DOHH2 (cell line): Measurements from ENCODE around the gene TCF3.
A peak's percentile ranks its signal among the peaks of the same experiment; 100 is the strongest.

Experiments
- H3F3A ChIP-seq: fragments of 200-600 bp; sonication (generic), shearing (Covaris generic); 2 replicates; pipeline ENCODE4 v1.6.0; 2016; ENCODE audit warnings: antibody characterized with exemption, mild to moderate bottlenecking; ENCODE audit not compliant: control insufficient read depth, insufficient read depth
- H3K27ac ChIP-seq: fragments of 200-600 bp; sonication (generic); 2 replicates; pipeline ENCODE4 v1.5.1; 2014; ENCODE audit warnings: low read depth, mild to moderate bottlenecking, low read length, moderate library complexity
- H3K27me3 ChIP-seq: fragments of 200-600 bp; sonication (generic); 2 replicates; pipeline ENCODE4 v1.6.1; 2014; ENCODE audit warnings: mild to moderate bottlenecking, low read length, mixed read lengths; ENCODE audit not compliant: control insufficient read depth
- H3K36me3 ChIP-seq: fragments of 200-600 bp; sonication (generic); 2 replicates; pipeline ENCODE4 v1.6.1; 2014; ENCODE audit warnings: mild to moderate bottlenecking, low read length, moderate library complexity, mixed read lengths; ENCODE audit not compliant: control insufficient read depth
- H3K4me1 ChIP-seq: fragments of 200-600 bp; sonication (generic); 2 replicates; pipeline ENCODE4 v1.6.1; 2014; ENCODE audit warnings: mild to moderate bottlenecking, low read length, mixed read lengths; ENCODE audit not compliant: control insufficient read depth
- H3K4me2 ChIP-seq: fragments of 200-600 bp; sonication (generic); 2 replicates; pipeline ENCODE4 v1.6.0; 2014; ENCODE audit warnings: mild to moderate bottlenecking, low read length, moderate library complexity
- H3K4me3 ChIP-seq: fragments of 200-600 bp; sonication (generic); 2 replicates; pipeline ENCODE4 v1.5.1; 2014; ENCODE audit warnings: mild to moderate bottlenecking, low read length, mixed read lengths
- H3K79me2 ChIP-seq: fragments of 200-600 bp; sonication (generic); 2 replicates; pipeline ENCODE4 v1.6.1; 2014; ENCODE audit warnings: mild to moderate bottlenecking, low read length, mixed read lengths; ENCODE audit not compliant: control insufficient read depth
- H3K9me2 ChIP-seq: fragments of 200-600 bp; sonication (generic); replicated peaks from 2 replicates; pipeline ENCODE4 v1.6.1; 2014; ENCODE audit warnings: mild to moderate bottlenecking, low read length, mixed read lengths; ENCODE audit not compliant: control insufficient read depth
- H3K9me3 ChIP-seq: fragments of 200-600 bp; sonication (generic); 2 replicates; pipeline ENCODE4 v1.6.1; 2014; ENCODE audit warnings: antibody characterized with exemption, low read length, mixed read lengths; ENCODE audit not compliant: control insufficient read depth, insufficient read depth
- H4K20me1 ChIP-seq: fragments of 200-600 bp; sonication (generic); 2 replicates; pipeline ENCODE4 v1.6.0; 2014; ENCODE audit warnings: low read depth, mild to moderate bottlenecking, antibody characterized with exemption, low read length, moderate library complexity; ENCODE audit not compliant: control insufficient read depth, insufficient read depth
- EZH2phosphoT487 ChIP-seq: fragments of 200-600 bp; sonication (generic); IDR thresholded peaks from 2 replicates; pipeline ENCODE4 v1.6.1; 2017; ENCODE audit warnings: borderline replicate concordance, mild to moderate bottlenecking, antibody characterized with exemption, low read length, moderate library complexity, mixed read lengths
- TF ChIP-seq, protein P1 (sequence below): fragments of 200-600 bp; sonication (generic); IDR thresholded peaks from one replicate; pipeline ENCODE4 v1.5.1; 2014; ENCODE audit warnings: antibody characterized with exemption, mild to moderate bottlenecking, low read depth, low read length; ENCODE audit not compliant: poor library complexity, severe bottlenecking

Gene TCF3

DNA sequence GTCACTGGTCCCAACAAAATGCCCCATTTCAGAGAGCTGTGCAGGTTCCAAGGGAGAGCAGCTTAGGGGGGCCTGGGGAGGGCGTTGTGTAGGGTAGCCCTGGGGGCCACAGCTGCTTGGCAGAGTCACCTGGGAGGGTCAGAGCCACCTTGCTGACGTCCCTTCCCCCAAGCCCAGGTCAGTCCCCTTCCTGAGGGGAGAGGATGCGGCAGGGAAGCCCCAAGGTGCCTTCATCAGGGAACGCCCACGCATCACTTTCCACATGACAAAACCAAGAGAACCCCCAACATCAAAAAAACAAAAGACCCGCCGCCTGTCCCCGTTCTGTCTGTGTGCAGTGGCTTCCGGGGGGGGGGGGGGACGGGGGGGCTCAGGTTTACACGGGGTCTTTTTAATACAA lies 41.8 kb downstream of the TCF3 start:
- peaks cover 95% of the 10 kb centered on the region for H3K4me1 ChIP-seq
- no peaks in the 10 kb centered on the region for H3K9me3 ChIP-seq
- peaks cover 4% of the 10 kb centered on the region for H3K79me2 ChIP-seq
- no peaks in the 10 kb centered on the region for H4K20me1 ChIP-seq
- H3K4me2 ChIP-seq, result peak overlapping the region; percentile 35; the same call in 1 of the 2 replicates
- no peaks in the 10 kb centered on the region for H3K9me2 ChIP-seq
- TF ChIP-seq, protein P1, sequence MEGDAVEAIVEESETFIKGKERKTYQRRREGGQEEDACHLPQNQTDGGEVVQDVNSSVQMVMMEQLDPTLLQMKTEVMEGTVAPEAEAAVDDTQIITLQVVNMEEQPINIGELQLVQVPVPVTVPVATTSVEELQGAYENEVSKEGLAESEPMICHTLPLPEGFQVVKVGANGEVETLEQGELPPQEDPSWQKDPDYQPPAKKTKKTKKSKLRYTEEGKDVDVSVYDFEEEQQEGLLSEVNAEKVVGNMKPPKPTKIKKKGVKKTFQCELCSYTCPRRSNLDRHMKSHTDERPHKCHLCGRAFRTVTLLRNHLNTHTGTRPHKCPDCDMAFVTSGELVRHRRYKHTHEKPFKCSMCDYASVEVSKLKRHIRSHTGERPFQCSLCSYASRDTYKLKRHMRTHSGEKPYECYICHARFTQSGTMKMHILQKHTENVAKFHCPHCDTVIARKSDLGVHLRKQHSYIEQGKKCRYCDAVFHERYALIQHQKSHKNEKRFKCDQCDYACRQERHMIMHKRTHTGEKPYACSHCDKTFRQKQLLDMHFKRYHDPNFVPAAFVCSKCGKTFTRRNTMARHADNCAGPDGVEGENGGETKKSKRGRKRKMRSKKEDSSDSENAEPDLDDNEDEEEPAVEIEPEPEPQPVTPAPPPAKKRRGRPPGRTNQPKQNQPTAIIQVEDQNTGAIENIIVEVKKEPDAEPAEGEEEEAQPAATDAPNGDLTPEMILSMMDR, result no peak
- TF ChIP-seq EZH2phosphoT487, result no peak
- peaks cover 69% of the 10 kb centered on the region for H3K36me3 ChIP-seq
- H3K27ac ChIP-seq, result peak overlapping the region; percentile 22; the same call in 1 of the 2 replicates
- H3K4me3 ChIP-seq, result no peak overlapping the region
- H3F3A ChIP-seq, result peaks cover 48% of the 10 kb centered on the region
- H3K27me3 ChIP-seq, result no peaks in the 10 kb centered on the region

- Histone ChIP-seq H3K27ac (peak overlapping the region; percentile 88), H3K36me3 (peaks cover 65% of the 10 kb centered on the region), H3F3A (peaks cover 49% of the 10 kb centered on the region), H3K9me2 (no peaks in the 10 kb centered on the region), H3K4me2 (peak overlapping the region; percentile 35), H4K20me1 (no peaks in the 10 kb centered on the region), H3K4me1 (peaks cover 93% of the 10 kb centered on the region), H3K9me3 (no peaks in the 10 kb centered on the region), H3K4me3 (no peak overlapping the region), H3K79me2 (peaks cover 5% of the 10 kb centered on the region), H3K27me3 (no peaks in the 10 kb centered on the region)
- TF ChIP-seq EZH2phosphoT487, result no peak
- TF ChIP-seq, protein P1, result no peak
Observed at GRCh38 chr19:1609680-1610474, 42.5 kb downstream of the TCF3 start.

GRCh38 chr19:1609103-1609396 lies 43.4 kb downstream of the TCF3 start:
- Histone ChIP-seq H3K4me1 (peaks cover 89% of the 10 kb centered on the region), H4K20me1 (no peaks in the 10 kb centered on the region), H3K36me3 (peaks cover 60% of the 10 kb centered on the region), H3K4me2 (peak overlapping the region; percentile 99), H3K27ac (peak overlapping the region; percentile 88), H3K79me2 (peaks cover 12% of the 10 kb centered on the region), H3K9me3 (no peaks in the 10 kb centered on the region), H3F3A (peaks cover 49% of the 10 kb centered on the region), H3K9me2 (no peaks in the 10 kb centered on the region), H3K27me3 (no peaks in the 10 kb centered on the region), H3K4me3 (0 out of 2 replicates have a peak overlapping the region, but pooled peaks have one; percentile 29)
- TF ChIP-seq, protein P1, result no peak
- no peak for TF ChIP-seq EZH2phosphoT487
